ENCODE measurements around the gene BEAN1. TPM values are rescaled to one million over a fixed set of nuclear protein-coding genes. Genes with fewer than 3 reads are reported as not detected.

Gene BEAN1
- polyA plus RNA-seq, 1 donor from 2014 or later = 0.16 TPM

DNA sequence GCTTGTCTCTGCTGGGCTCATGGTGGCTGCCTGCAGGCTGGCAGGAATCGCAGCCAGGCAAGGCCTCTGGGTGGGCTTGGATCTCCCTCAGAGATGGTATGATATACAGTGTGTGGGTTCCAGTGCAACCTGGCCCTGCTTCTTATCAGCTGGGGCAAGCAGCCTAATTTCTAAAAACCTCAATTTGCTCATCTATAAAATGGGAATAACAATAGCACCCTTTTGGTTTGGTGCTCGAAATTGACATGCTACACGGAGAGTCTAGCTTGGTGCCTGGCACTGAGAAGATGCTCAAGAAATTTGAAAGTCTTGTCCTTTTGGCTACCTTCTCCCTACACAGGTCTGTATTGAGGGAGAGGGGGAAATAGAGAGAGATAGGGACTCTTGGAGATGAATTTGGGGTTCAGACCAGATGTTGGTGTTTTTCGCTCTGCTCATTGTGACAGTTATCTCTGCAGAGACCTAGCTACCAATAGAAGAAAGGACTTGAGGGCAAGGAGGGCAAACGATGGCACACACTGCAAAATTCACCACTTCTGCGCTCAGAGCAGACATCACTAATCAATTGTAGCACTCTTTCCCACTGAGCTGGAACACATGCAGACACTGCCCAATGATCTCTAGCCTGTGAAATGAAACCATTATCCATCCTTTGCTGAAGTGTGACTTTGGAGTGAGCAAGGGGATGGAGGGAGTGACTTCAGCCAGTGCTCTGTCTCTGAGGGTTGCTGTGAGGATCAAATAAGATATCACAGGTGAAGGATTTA is 15.6 kb downstream of the BEAN1 start:
- H3K9me2 ChIP-seq (ENCODE audit: insufficient read depth, low read length) = no peaks in the 10 kb centered on the region

DNA sequence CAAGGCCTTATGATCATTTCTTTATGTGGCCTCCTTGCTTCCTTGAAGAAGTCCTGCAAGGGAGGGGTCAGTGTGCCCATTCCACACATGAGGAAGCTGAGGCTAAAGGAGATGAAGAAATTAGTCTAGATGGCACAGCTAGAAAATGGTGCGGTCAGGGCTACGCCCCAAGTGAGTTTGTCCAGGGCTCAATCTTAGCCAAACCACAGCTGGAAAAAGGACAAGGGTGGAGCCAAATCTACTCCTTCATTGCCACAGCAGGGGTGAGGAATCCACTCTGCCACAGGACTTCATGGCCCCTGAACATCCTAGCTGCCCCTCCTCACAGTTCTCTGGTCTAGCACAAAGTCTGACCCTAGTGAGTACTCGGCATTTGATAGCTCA is 16.2 kb downstream of the BEAN1 start:
- no peak overlapping the region for H3K27ac ChIP-seq (ENCODE audit: low read length)
- H3K79me2 ChIP-seq (replicated peaks; ENCODE audit: insufficient read depth, low read length) = no peaks in the 10 kb centered on the region
- no peak for TF ChIP-seq POLR2AphosphoS5 (IDR thresholded peaks at IDR 0.05)
- no peak for TF ChIP-seq MXI1 (conservative IDR thresholded peaks at IDR 0.05; ENCODE audit: poor library complexity, severe bottlenecking)
- no peak overlapping the region for H3K9ac ChIP-seq (ENCODE audit: low read length)
- H3F3A ChIP-seq (ENCODE audit: insufficient read depth, low read length, poor library complexity, severe bottlenecking) = no peaks in the 10 kb centered on the region
- no peak overlapping the region for H3K4me2 ChIP-seq (ENCODE audit: low read length)
- H4K20me1 ChIP-seq (ENCODE audit: insufficient read depth) = no peaks in the 10 kb centered on the region
- no peak overlapping the region for H2AFZ ChIP-seq (ENCODE audit: low read depth, low read length)
- no peaks in the 10 kb centered on the region for H3K36me3 ChIP-seq (ENCODE audit: insufficient read depth, low read length)
- no peak overlapping the region for H3K4me3 ChIP-seq (ENCODE audit: low read length)
- no peaks in the 10 kb centered on the region for H3K27me3 ChIP-seq (ENCODE audit: insufficient read depth, low read depth, low read length)
- H3K9me3 ChIP-seq (ENCODE audit: low read length) = no peaks in the 10 kb centered on the region
- no peaks in the 10 kb centered on the region for H3K9me2 ChIP-seq (ENCODE audit: insufficient read depth, low read length)

More for the DNA sequence above, 15.6 kb downstream of the BEAN1 start:
- Histone ChIP-seq H3K9me3 (ENCODE audit: low read length) (no peaks in the 10 kb centered on the region), H3K79me2 (replicated peaks; ENCODE audit: insufficient read depth, low read length) (no peaks in the 10 kb centered on the region), H2AFZ (ENCODE audit: low read depth, low read length) (no peak overlapping the region), H3K9ac (ENCODE audit: low read length) (no peak overlapping the region), H3K4me2 (ENCODE audit: low read length) (no peak overlapping the region), H3K36me3 (ENCODE audit: insufficient read depth, low read length) (no peaks in the 10 kb centered on the region), H3K27ac (ENCODE audit: low read length) (no peak overlapping the region), H3F3A (ENCODE audit: insufficient read depth, low read length, poor library complexity, severe bottlenecking) (no peaks in the 10 kb centered on the region), H4K20me1 (ENCODE audit: insufficient read depth) (no peaks in the 10 kb centered on the region), H3K4me3 (ENCODE audit: low read length) (no peak overlapping the region), H3K27me3 (ENCODE audit: insufficient read depth, low read depth, low read length) (no peaks in the 10 kb centered on the region)
- TF ChIP-seq EP300 (conservative IDR thresholded peaks at IDR 0.05; ENCODE audit: poor library complexity, severe bottlenecking) (no peak), SMC3 (conservative IDR thresholded peaks at IDR 0.05; ENCODE audit: poor library complexity) (no peak), RAD21 (conservative IDR thresholded peaks at IDR 0.05) (no peak), TAF1 (IDR thresholded peaks at IDR 0.05; ENCODE audit: low read depth) (no peak), POLR2AphosphoS5 (IDR thresholded peaks at IDR 0.05) (no peak), EZH2 (IDR thresholded peaks at IDR 0.05; ENCODE audit: borderline replicate concordance, insufficient read depth, low read length, poor library complexity, severe bottlenecking) (no peak), MXI1 (conservative IDR thresholded peaks at IDR 0.05; ENCODE audit: poor library complexity, severe bottlenecking) (no peak)
- TF ChIP-seq, protein P1, sequence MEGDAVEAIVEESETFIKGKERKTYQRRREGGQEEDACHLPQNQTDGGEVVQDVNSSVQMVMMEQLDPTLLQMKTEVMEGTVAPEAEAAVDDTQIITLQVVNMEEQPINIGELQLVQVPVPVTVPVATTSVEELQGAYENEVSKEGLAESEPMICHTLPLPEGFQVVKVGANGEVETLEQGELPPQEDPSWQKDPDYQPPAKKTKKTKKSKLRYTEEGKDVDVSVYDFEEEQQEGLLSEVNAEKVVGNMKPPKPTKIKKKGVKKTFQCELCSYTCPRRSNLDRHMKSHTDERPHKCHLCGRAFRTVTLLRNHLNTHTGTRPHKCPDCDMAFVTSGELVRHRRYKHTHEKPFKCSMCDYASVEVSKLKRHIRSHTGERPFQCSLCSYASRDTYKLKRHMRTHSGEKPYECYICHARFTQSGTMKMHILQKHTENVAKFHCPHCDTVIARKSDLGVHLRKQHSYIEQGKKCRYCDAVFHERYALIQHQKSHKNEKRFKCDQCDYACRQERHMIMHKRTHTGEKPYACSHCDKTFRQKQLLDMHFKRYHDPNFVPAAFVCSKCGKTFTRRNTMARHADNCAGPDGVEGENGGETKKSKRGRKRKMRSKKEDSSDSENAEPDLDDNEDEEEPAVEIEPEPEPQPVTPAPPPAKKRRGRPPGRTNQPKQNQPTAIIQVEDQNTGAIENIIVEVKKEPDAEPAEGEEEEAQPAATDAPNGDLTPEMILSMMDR (IDR thresholded peaks at IDR 0.05; ENCODE audit: poor library complexity, severe bottlenecking) = no peak
- TF ChIP-seq, protein P2, sequence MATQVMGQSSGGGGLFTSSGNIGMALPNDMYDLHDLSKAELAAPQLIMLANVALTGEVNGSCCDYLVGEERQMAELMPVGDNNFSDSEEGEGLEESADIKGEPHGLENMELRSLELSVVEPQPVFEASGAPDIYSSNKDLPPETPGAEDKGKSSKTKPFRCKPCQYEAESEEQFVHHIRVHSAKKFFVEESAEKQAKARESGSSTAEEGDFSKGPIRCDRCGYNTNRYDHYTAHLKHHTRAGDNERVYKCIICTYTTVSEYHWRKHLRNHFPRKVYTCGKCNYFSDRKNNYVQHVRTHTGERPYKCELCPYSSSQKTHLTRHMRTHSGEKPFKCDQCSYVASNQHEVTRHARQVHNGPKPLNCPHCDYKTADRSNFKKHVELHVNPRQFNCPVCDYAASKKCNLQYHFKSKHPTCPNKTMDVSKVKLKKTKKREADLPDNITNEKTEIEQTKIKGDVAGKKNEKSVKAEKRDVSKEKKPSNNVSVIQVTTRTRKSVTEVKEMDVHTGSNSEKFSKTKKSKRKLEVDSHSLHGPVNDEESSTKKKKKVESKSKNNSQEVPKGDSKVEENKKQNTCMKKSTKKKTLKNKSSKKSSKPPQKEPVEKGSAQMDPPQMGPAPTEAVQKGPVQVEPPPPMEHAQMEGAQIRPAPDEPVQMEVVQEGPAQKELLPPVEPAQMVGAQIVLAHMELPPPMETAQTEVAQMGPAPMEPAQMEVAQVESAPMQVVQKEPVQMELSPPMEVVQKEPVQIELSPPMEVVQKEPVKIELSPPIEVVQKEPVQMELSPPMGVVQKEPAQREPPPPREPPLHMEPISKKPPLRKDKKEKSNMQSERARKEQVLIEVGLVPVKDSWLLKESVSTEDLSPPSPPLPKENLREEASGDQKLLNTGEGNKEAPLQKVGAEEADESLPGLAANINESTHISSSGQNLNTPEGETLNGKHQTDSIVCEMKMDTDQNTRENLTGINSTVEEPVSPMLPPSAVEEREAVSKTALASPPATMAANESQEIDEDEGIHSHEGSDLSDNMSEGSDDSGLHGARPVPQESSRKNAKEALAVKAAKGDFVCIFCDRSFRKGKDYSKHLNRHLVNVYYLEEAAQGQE (IDR thresholded peaks at IDR 0.05; ENCODE audit: borderline replicate concordance) = no peak
